OCI-LY1 (cell line): ENCODE measurements around the gene ZSCAN20.

Experiments used
- H2AFZ ChIP-seq: fragments of 200-600 bp; sonication (generic), shearing (Covaris generic); 2 replicates; pipeline ENCODE4 v1.6.0; 2014; ENCODE audit warnings: antibody characterized with exemption, mild to moderate bottlenecking, low read length
- H3F3A ChIP-seq: fragments of 200-600 bp; sonication (generic), shearing (Covaris generic); 2 replicates; pipeline ENCODE4 v1.6.0; 2014; ENCODE audit warnings: mild to moderate bottlenecking, antibody characterized with exemption, low read length, moderate library complexity; ENCODE audit not compliant: insufficient read depth
- H3K27ac ChIP-seq: fragments of 200-600 bp; sonication (generic); 2 replicates; pipeline ENCODE4 v1.5.1; 2014; ENCODE audit warnings: low read length, mixed run types, mild to moderate bottlenecking, low read depth; ENCODE audit not compliant: poor library complexity, severe bottlenecking
- H3K27me3 ChIP-seq: fragments of 200-600 bp; sonication (generic); 2 replicates; pipeline ENCODE4 v1.6.0; 2014; ENCODE audit warnings: antibody characterized with exemption, mild to moderate bottlenecking, low read length, moderate library complexity; ENCODE audit not compliant: insufficient read depth
- H3K36me3 ChIP-seq: fragments of 200-600 bp; sonication (generic); 2 replicates; pipeline ENCODE4 v1.6.1; 2014; ENCODE audit warnings: mild to moderate bottlenecking, antibody characterized with exemption, low read length, moderate library complexity, mixed read lengths; ENCODE audit not compliant: insufficient read depth
- H3K4me1 ChIP-seq: fragments of 200-600 bp; sonication (generic); 2 replicates; pipeline ENCODE4 v1.5.1; 2014; ENCODE audit warnings: mild to moderate bottlenecking, low read length, moderate library complexity; ENCODE audit not compliant: insufficient read depth, severe bottlenecking
- H3K4me2 ChIP-seq: fragments of 200-600 bp; sonication (generic), shearing (Covaris generic); 2 replicates; pipeline ENCODE4 v1.6.1; 2014; ENCODE audit warnings: low read length
- H3K4me3 ChIP-seq: fragments of 200-600 bp; sonication (generic); 2 replicates; pipeline ENCODE4 v1.5.1; 2014; ENCODE audit warnings: low read length, low read depth, mild to moderate bottlenecking, mixed read lengths; ENCODE audit not compliant: poor library complexity, severe bottlenecking
- H3K79me2 ChIP-seq: fragments of 200-600 bp; shearing (Covaris generic); 2 replicates; pipeline ENCODE4 v1.6.1; 2016; ENCODE audit warnings: mixed run types, low read length, mixed read lengths; ENCODE audit not compliant: insufficient read depth
- H3K9ac ChIP-seq: fragments of 200-600 bp; sonication (generic), shearing (Covaris generic); 2 replicates; pipeline ENCODE4 v1.6.1; 2014; ENCODE audit warnings: mild to moderate bottlenecking, low read length, mixed read lengths
- H3K9me2 ChIP-seq: fragments of 200-600 bp; sonication (generic), shearing (Covaris generic); 2 replicates; pipeline ENCODE4 v1.6.1; 2014; ENCODE audit warnings: low read depth, mild to moderate bottlenecking, low read length, mixed read lengths
- H3K9me3 ChIP-seq: fragments of 200-600 bp; shearing (Covaris generic); 2 replicates; pipeline ENCODE4 v1.6.1; 2014; ENCODE audit warnings: low read length, mixed read lengths
- H4K20me1 ChIP-seq: fragments of 200-600 bp; sonication (generic), shearing (Covaris generic); 2 replicates; pipeline ENCODE4 v1.6.0; 2016; ENCODE audit warnings: mild to moderate bottlenecking, low read length; ENCODE audit not compliant: insufficient read depth
- CTCF ChIP-seq: fragments of 200-600 bp; sonication (generic), shearing (Covaris generic); IDR thresholded peaks from 2 replicates; pipeline ENCODE4 v1.5.1; 2017; ENCODE audit warnings: mild to moderate bottlenecking, antibody characterized with exemption, low read length, moderate library complexity, mixed read lengths
- EZH2 ChIP-seq: fragments of 200-600 bp; sonication (generic), shearing (Covaris generic); IDR thresholded peaks from 2 replicates; pipeline ENCODE4 v1.8.0; 2017; ENCODE audit warnings: borderline replicate concordance, mixed run types, mild to moderate bottlenecking, antibody characterized with exemption, low read length, moderate library complexity, mixed read lengths

ZSCAN20 gene

GRCh38 chr1:33501774-33502173 lies 29.3 kb downstream of the ZSCAN20 start:
- Histone ChIP-seq H3F3A (no peaks in the 10 kb centered on the region), H2AFZ (no peak overlapping the region), H3K9me2 (no peaks in the 10 kb centered on the region), H3K27ac (no peak overlapping the region), H3K4me3 (no peak overlapping the region), H3K9ac (no peak overlapping the region), H3K27me3 (no peaks in the 10 kb centered on the region), H4K20me1 (no peaks in the 10 kb centered on the region), H3K9me3 (no peaks in the 10 kb centered on the region), H3K36me3 (no peaks in the 10 kb centered on the region), H3K4me2 (no peak overlapping the region), H3K79me2 (no peaks in the 10 kb centered on the region), H3K4me1 (no peaks in the 10 kb centered on the region)
- no peak for TF ChIP-seq EZH2
- no peak for TF ChIP-seq CTCF

GRCh38 chr1:33502726-33503125 lies 30.3 kb downstream of the ZSCAN20 start:
- H3K4me1 ChIP-seq, result no peaks in the 10 kb centered on the region
- H4K20me1 ChIP-seq, result no peaks in the 10 kb centered on the region
- H3K4me3 ChIP-seq, result no peak overlapping the region
- no peaks in the 10 kb centered on the region for H3K79me2 ChIP-seq
- H3K27ac ChIP-seq, result no peak overlapping the region
- H3K9me2 ChIP-seq, result no peaks in the 10 kb centered on the region
- H3K9ac ChIP-seq, result no peak overlapping the region
- no peaks in the 10 kb centered on the region for H3K9me3 ChIP-seq
- H3K27me3 ChIP-seq, result no peaks in the 10 kb centered on the region
- H3K36me3 ChIP-seq, result no peaks in the 10 kb centered on the region
- TF ChIP-seq CTCF, result no peak
- no peak for TF ChIP-seq EZH2
- no peaks in the 10 kb centered on the region for H3F3A ChIP-seq
- no peak overlapping the region for H3K4me2 ChIP-seq
- no peak overlapping the region for H2AFZ ChIP-seq

DNA sequence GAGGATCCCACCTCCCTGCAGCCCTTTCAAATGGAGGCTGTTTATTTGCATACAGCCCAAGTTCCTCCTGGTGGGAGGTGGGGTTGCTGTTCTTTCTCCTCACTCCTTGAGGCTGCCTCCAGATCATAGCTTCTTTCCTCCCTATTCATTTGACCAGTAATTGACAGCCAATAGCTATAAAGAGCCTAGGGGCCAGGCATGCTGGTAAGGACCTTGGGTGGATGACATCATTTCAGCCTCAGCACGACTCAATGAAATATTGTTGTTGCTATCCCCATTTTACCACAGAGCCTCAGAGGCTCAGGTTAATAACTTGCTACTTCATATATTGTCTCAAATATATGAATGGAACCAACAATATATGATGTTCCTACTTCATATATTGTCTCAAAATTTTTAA lies 31.1 kb downstream of the ZSCAN20 start:
- Histone ChIP-seq H3K36me3 (no peaks in the 10 kb centered on the region), H3F3A (no peaks in the 10 kb centered on the region), H3K9me3 (no peaks in the 10 kb centered on the region), H3K4me3 (no peak overlapping the region), H3K9me2 (no peaks in the 10 kb centered on the region), H3K27ac (no peak overlapping the region), H3K79me2 (no peaks in the 10 kb centered on the region), H4K20me1 (no peaks in the 10 kb centered on the region), H3K27me3 (no peaks in the 10 kb centered on the region), H3K4me1 (no peaks in the 10 kb centered on the region), H3K4me2 (no peak overlapping the region), H2AFZ (no peak overlapping the region), H3K9ac (no peak overlapping the region)
- TF ChIP-seq EZH2 (no peak), CTCF (no peak)
